H1 (cell line): ENCODE results near the gene CARM1. TPM values are rescaled to one million over a fixed set of nuclear protein-coding genes. Genes with fewer than 3 reads are reported as not detected.

Source experiments
- CTCF ChIA-PET: fragments of 300-600 bp; sonication (Branson Sonifier 250); formaldehyde crosslinking; loops from one replicate; lab custom pipeline; 2021; ENCODE audit not compliant: partially characterized antibody; lab: Charles Lee
- POLR2A ChIA-PET: fragments of 300-600 bp; sonication (Branson Sonifier 250); formaldehyde crosslinking; loops from one replicate; lab custom pipeline; 2021; ENCODE audit warnings: inconsistent platforms; ENCODE audit not compliant: partially characterized antibody; lab: Charles Lee
- DNase-seq, 2 experiments: peaks; one replicate each; pipeline versions ENCODE4 v3.0.0 to v3.0.0-alpha.2; 2010 to 2022; ENCODE audit warnings: low spot score in 2 of 2, low read depth in 1 of 2, mixed read lengths in 1 of 2
- FAIRE-seq: peaks from 2 replicates; lab custom pipeline; 2011; peaks lifted over from hg19 to GRCh38; lab: Jason Lieb, UNC
- H2AFZ ChIP-seq: 2 replicates; pipeline ENCODE4 v1.8.1; 2012; ENCODE audit warnings: low read length, inconsistent platforms
- H2AK5ac ChIP-seq: 2 replicates; pipeline ENCODE4 v1.6.1; 2013; ENCODE audit warnings: low read depth, low read length
- H2BK120ac ChIP-seq: replicated peaks from 2 replicates; pipeline ENCODE3; 2013; ENCODE audit warnings: low read depth, low read length, inconsistent platforms
- H2BK12ac ChIP-seq: 2 replicates; pipeline ENCODE4 v1.6.1; 2013; ENCODE audit warnings: low read depth, low read length
- H2BK15ac ChIP-seq: 2 replicates; pipeline ENCODE4 v1.6.1; 2013; ENCODE audit warnings: low read length
- H2BK20ac ChIP-seq: 2 replicates; pipeline ENCODE4 v1.6.1; 2013; ENCODE audit warnings: low read length
- H2BK5ac ChIP-seq: 2 replicates; pipeline ENCODE4 v1.6.1; 2013; ENCODE audit warnings: low read depth, low read length
- H3K14ac ChIP-seq: 2 replicates; pipeline ENCODE4 v1.6.1; 2013; ENCODE audit warnings: inconsistent platforms; ENCODE audit not compliant: insufficient read length
- H3K18ac ChIP-seq: 2 replicates; pipeline ENCODE4 v1.6.1; 2013; ENCODE audit warnings: low read length; ENCODE audit errors: extremely low read depth
- H3K23ac ChIP-seq: 2 replicates; pipeline ENCODE4 v1.6.1; 2013; ENCODE audit warnings: inconsistent platforms; ENCODE audit not compliant: insufficient read length
- H3K23me2 ChIP-seq: 2 replicates; pipeline ENCODE4 v1.6.1; 2013; ENCODE audit warnings: low read depth, low read length
- H3K27ac ChIP-seq: 2 replicates; pipeline ENCODE4 v1.6.1; 2011; ENCODE audit warnings: low read depth, low read length, inconsistent platforms
- H3K27me3 ChIP-seq, 4 experiments: replicated peaks in 1 of 4; 1 replicate in 1 of 4; 2 replicates in 3 of 4; pipeline versions ENCODE4 v1.6.1 to v1.8.1; 2011 to 2013; ENCODE audit warnings: low read length in 3 of 4, mild to moderate bottlenecking in 3 of 4, inconsistent platforms in 2 of 4, mixed read lengths in 2 of 4, moderate library complexity in 1 of 4; ENCODE audit not compliant: control insufficient read depth in 3 of 4, insufficient read depth in 3 of 4; ENCODE audit errors: extremely low read depth in 1 of 4
- H3K36me3 ChIP-seq, 4 experiments: 2 replicates each; pipeline versions ENCODE4 v1.6.1 to v1.8.1; 2011 to 2013; ENCODE audit warnings: mild to moderate bottlenecking in 4 of 4, low read length in 3 of 4, moderate library complexity in 2 of 4, control low read depth in 1 of 4, inconsistent platforms in 1 of 4; ENCODE audit not compliant: insufficient read depth in 4 of 4, control insufficient read depth in 2 of 4
- H3K4ac ChIP-seq: replicated peaks from 2 replicates; pipeline ENCODE3; 2013; ENCODE audit warnings: low read length, low read depth, mixed read lengths, inconsistent platforms; ENCODE audit not compliant: insufficient read length
- H3K4me1 ChIP-seq, 4 experiments: replicated peaks in 1 of 4; 1 replicate in 1 of 4; 2 replicates in 3 of 4; pipeline versions ENCODE4 v1.6.1 to v1.8.1; 2011 to 2013; ENCODE audit warnings: low read length in 3 of 4, inconsistent platforms in 2 of 4, mixed read lengths in 1 of 4; ENCODE audit not compliant: insufficient read depth in 4 of 4, control insufficient read depth in 3 of 4
- H3K4me2 ChIP-seq, 2 experiments: 2 replicates each; pipeline versions ENCODE4 v1.6.1 to v1.8.1; 2011 to 2013; ENCODE audit warnings: low read depth in 2 of 2, low read length in 2 of 2, control low read depth in 1 of 2, inconsistent platforms in 1 of 2, mild to moderate bottlenecking in 1 of 2; ENCODE audit not compliant: insufficient read depth in 1 of 2
- H3K4me3 ChIP-seq, 4 experiments: fragments of 200-600, 300-600 bp in 1 of 4; sonication (generic), shearing (Covaris generic), sonication (Bioruptor Twin) in 1 of 4; 2 replicates each; pipeline versions ENCODE4 v1.5.1 to v1.8.1; 2011 to 2016; ENCODE audit warnings: low read length in 4 of 4, low read depth in 3 of 4, control low read depth in 2 of 4, inconsistent platforms in 2 of 4, mild to moderate bottlenecking in 2 of 4, mixed read lengths in 1 of 4, moderate library complexity in 1 of 4; ENCODE audit not compliant: insufficient read depth in 2 of 4; ENCODE audit errors: extremely low read depth in 1 of 4
- H3K56ac ChIP-seq: replicated peaks from 2 replicates; pipeline ENCODE3; 2013; ENCODE audit warnings: low read depth, mild to moderate bottlenecking, mixed read lengths, low read length, inconsistent platforms; ENCODE audit not compliant: insufficient read length
- H3K79me1 ChIP-seq: 2 replicates; pipeline ENCODE4 v1.6.1; 2013; ENCODE audit warnings: low read depth, low read length, control low read depth
- H3K79me2 ChIP-seq, 2 experiments: 2 replicates each; pipeline versions ENCODE4 v1.6.1 to v1.8.1; 2012 to 2013; ENCODE audit warnings: low read length in 2 of 2, mild to moderate bottlenecking in 2 of 2, inconsistent platforms in 1 of 2; ENCODE audit not compliant: insufficient read depth in 2 of 2, control insufficient read depth in 1 of 2
- H3K9ac ChIP-seq, 4 experiments: replicated peaks in 1 of 4; 1 replicate in 1 of 4; 2 replicates in 3 of 4; pipeline versions ENCODE4 v1.6.1 to v1.8.1; 2011 to 2013; ENCODE audit warnings: low read depth in 3 of 4, low read length in 3 of 4, control low read depth in 2 of 4, mild to moderate bottlenecking in 2 of 4, moderate library complexity in 2 of 4, inconsistent platforms in 1 of 4; ENCODE audit errors: extremely low read depth in 1 of 4
- H3K9me3 ChIP-seq, 2 experiments: 2 replicates each; pipeline versions ENCODE4 v1.6.1 to v1.8.1; 2012 to 2013; ENCODE audit warnings: mild to moderate bottlenecking in 2 of 2, moderate library complexity in 2 of 2, control low read depth in 1 of 2, inconsistent platforms in 1 of 2, low read depth in 1 of 2, low read length in 1 of 2, mixed read lengths in 1 of 2; ENCODE audit not compliant: insufficient read depth in 2 of 2
- H4K20me1 ChIP-seq, 2 experiments: replicated peaks in 1 of 2; 2 replicates each; pipeline versions ENCODE3 to v1.8.1; 2011 to 2013; ENCODE audit warnings: inconsistent platforms in 2 of 2, low read length in 2 of 2, mild to moderate bottlenecking in 1 of 2; ENCODE audit not compliant: insufficient read depth in 2 of 2, control insufficient read depth in 1 of 2
- H4K5ac ChIP-seq: 2 replicates; pipeline ENCODE4 v1.6.1; 2013; ENCODE audit warnings: low read length, low read depth, mixed read lengths, inconsistent platforms; ENCODE audit not compliant: insufficient read length
- H4K8ac ChIP-seq: 2 replicates; pipeline ENCODE4 v1.8.0; 2013; ENCODE audit warnings: mild to moderate bottlenecking, moderate library complexity, low read length, inconsistent platforms; ENCODE audit not compliant: insufficient read depth; ENCODE audit errors: extremely low read depth
- H4K91ac ChIP-seq: replicated peaks from 2 replicates; pipeline ENCODE3; 2013; ENCODE audit warnings: low read length, mixed read lengths, inconsistent platforms; ENCODE audit not compliant: insufficient read length
- BACH1 ChIP-seq: IDR thresholded peaks from 2 replicates; pipeline ENCODE4 v1.6.1; 2012; ENCODE audit warnings: low read length, improper control_type of control experiment
- CBX5 ChIP-seq: fragments of 300-800, 300-1000 bp; sonication (generic); IDR thresholded peaks from 2 replicates; pipeline ENCODE4 v1.7.1; 2016; ENCODE audit warnings: antibody characterized with exemption, low read length, low read depth
- EZH2 ChIP-seq: fragments of 200-600 bp; sonication (generic); IDR thresholded peaks from 2 replicates; pipeline ENCODE4 v1.7.1; 2012; ENCODE audit warnings: low read depth, mild to moderate bottlenecking, moderate library complexity, low read length, inconsistent platforms; ENCODE audit not compliant: severe bottlenecking
- FOSL1 ChIP-seq: IDR thresholded peaks from 2 replicates; pipeline ENCODE4 v1.6.1; 2011; ENCODE audit warnings: mild to moderate bottlenecking, low read depth, low read length, moderate library complexity; ENCODE audit not compliant: insufficient read depth
- RXRA ChIP-seq: IDR thresholded peaks from 2 replicates; pipeline ENCODE4 v1.6.1; 2011; ENCODE audit warnings: low read depth, mild to moderate bottlenecking, low read length, moderate library complexity; ENCODE audit not compliant: insufficient read depth
- WGBS, 2 experiments: shearing (Covaris generic) in 1 of 2; methylation state at CpG; one replicate each; pipeline versions ENCODE4 v1.1.6 to v1.1.7; 2013 to 2015; ENCODE audit warnings: low lambda C conversion rate in 2 of 2, mixed read lengths in 2 of 2, inconsistent platforms in 1 of 2, low coverage in 1 of 2, missing lambda C conversion rate in 1 of 2; ENCODE audit not compliant: insufficient replicate concordance in 2 of 2, insufficient coverage in 1 of 2, insufficient read length in 1 of 2; ENCODE audit errors: extremely low coverage in 1 of 2, missing lambda C conversion rate in 1 of 2; 5-methylcytosine and 5-hydroxymethylcytosine counted together
- polyA plus RNA-seq, 7 experiments: library from polyadenylated mRNA; depleted of rRNA in 3 of 7; stranded (reverse) in 5 of 7; unstranded in 2 of 7; fragments of >200 nt in 5 of 7; fragments of 200-250 nt in 2 of 7; gene quantifications; 1 replicate in 5 of 7; 2 replicates in 1 of 7; 4 replicates in 1 of 7; pipeline versions ENCODE4 v1.2.1 to v1.2.3, GENCODE V29; 2011 to 2013; ENCODE audit warnings: missing spikeins in 2 of 7, mixed read lengths in 2 of 7
- total RNA-seq: library from RNA; stranded (reverse); fragmentation: NEBNext Ultra II Directional; extraction: Animal tissue kit (Norgen Biotek cat#: 25700); gene quantifications from 2 replicates; pipeline ENCODE4 v1.2.1, GENCODE V29; 2021

CARM1 gene
- total and polyA plus RNA-seq, 2 of the 8 experiments (the other 6 are each of a cell fraction or from before 2014, with no cell fraction given), result 134 to 164 TPM

DNA sequence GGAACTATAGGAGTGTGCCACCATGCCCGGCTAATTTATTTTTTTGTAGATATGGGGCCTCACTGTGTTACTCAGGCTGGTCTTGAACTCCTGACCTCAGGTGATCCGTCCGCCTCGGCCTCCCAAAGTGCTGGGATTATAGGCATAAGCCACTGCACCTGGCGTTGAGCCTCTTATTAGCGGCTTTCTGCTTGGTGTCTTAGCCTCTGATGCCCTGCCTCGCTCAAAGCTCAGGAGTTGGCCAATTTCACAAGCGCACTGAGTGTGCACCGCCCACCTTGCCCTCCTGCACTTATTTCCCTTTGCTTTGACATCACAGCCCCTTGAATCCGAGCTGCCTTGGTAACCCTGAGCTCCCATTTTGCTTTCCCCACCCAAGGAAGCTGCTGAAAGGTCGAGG lies 47.0 kb downstream of the CARM1 start:
- H3K4ac ChIP-seq, result no peak overlapping the region
- no peak overlapping the region for H2BK120ac ChIP-seq
- peaks cover 3 to 17% of the 10 kb centered on the region in 2 experiments for H4K20me1 ChIP-seq
- H3K14ac ChIP-seq, result no peak overlapping the region
- H2BK5ac ChIP-seq, result no peak overlapping the region
- H2BK20ac ChIP-seq, result no peak overlapping the region
- H3K36me3 ChIP-seq, result peaks cover 5 to 47% (median 25%) of the 10 kb centered on the region in 4 experiments; a peak in 7 of 8 replicates
- no peak overlapping the region for H4K8ac ChIP-seq
- H3K4me1 ChIP-seq, result no peaks in the 10 kb centered on the region; a peak in 2 of 7 replicates
- CTCF ChIA-PET, result interaction anchor here (0.6 to 2.1 kb wide), 9 partner anchors 8 to 208 kb away, joined by 3 to 8 read pairs (median 3); partner anchors contain the start of genes TIMM29 and YIPF2
- TF ChIP-seq CBX5 (no peak), FOSL1 (no peak), RXRA (no peak), EZH2 (no peak), BACH1 (no peak)
- TF ChIP-seq, all 59 proteins: peak for 0
- H3K9ac ChIP-seq, result no peak overlapping the region
- no peak overlapping the region for H4K5ac ChIP-seq
- no peak overlapping the region for H2BK12ac ChIP-seq
- FAIRE-seq, result no peak
- H3K23me2 ChIP-seq, result no peaks in the 10 kb centered on the region
- H3K9me3 ChIP-seq, result no peaks in the 10 kb centered on the region
- H3K79me1 ChIP-seq, result peaks cover 2% of the 10 kb centered on the region
- H3K18ac ChIP-seq, result no peak overlapping the region
- WGBS, 2 experiments, result 90% methylated on average over 11 of the region's 11 CpGs; no CpG with 5 or more reads in 1 of the 2 experiments
- H3K27ac ChIP-seq, result no peak overlapping the region
- POLR2A ChIA-PET, result interaction anchor here (1.0 to 1.6 kb wide), 2 partner anchors 8 to 9 kb away, joined by 3 to 7 read pairs; no protein-coding TSS in a partner anchor
- no peaks in the 10 kb centered on the region for H3K79me2 ChIP-seq
- DNase-seq, result no peak
- no peak overlapping the region for H3K56ac ChIP-seq
- H3K4me3 ChIP-seq, result no peak overlapping the region
- no peak overlapping the region for H2AFZ ChIP-seq
- no peak overlapping the region for H3K23ac ChIP-seq
- H3K4me2 ChIP-seq, result no peak overlapping the region
- no peak overlapping the region for H4K91ac ChIP-seq
- H2BK15ac ChIP-seq, result no peak overlapping the region
- no peak overlapping the region for H2AK5ac ChIP-seq
- no peaks in the 10 kb centered on the region for H3K27me3 ChIP-seq
